HG02588 (cell line): ENCODE measurements around the gene SLC16A6.
"Not testable (repeated sequence)": the region's sequence is repeated elsewhere in the genome, so short reads cannot be mapped to it uniquely, and the experiment has no call there.

Experiments used
- ATAC-seq: cut with Tn5 transposase; IDR thresholded peaks from one replicate; pipeline ENCODE4 v1.9.1; 2021; ENCODE audit warnings: mild to moderate bottlenecking, moderate library complexity; ENCODE audit not compliant: unreplicated experiment

Gene SLC16A6

GRCh38 chr17:68253426-68253825 lies 37.5 kb downstream of the SLC16A6 start:
- not testable (repeated sequence) for ATAC-seq

- no peak for ATAC-seq
These were observed 41.6 kb downstream of the SLC16A6 start for GRCh38 chr17:68249354-68249765.

GRCh38 chr17:68248891-68249290 lies 42.0 kb downstream of the SLC16A6 start:
- ATAC-seq, result no peak

GRCh38 chr17:68248199-68248825 lies 42.6 kb downstream of the SLC16A6 start:
- ATAC-seq, result peak; percentile 32

- peak; percentile 85 for ATAC-seq
These were observed 43.3 kb downstream of the SLC16A6 start, which contains the start of gene AMZ2 for GRCh38 chr17:68247445-68248198. AMZ2 (plus strand) TSS chr17:68248043; CDS start chr17:68250188, 2,145 bp downstream.

- ATAC-seq, result no peak
These were observed 44.5 kb downstream of the SLC16A6 start for GRCh38 chr17:68246271-68247028.

GRCh38 chr17:68239632-68240366 lies 51.1 kb downstream of the SLC16A6 start:
- no peak for ATAC-seq

GRCh38 chr17:68238871-68239253 lies 52.1 kb downstream of the SLC16A6 start:
- peak; percentile 32 for ATAC-seq

GRCh38 chr17:68238164-68238870 lies 52.6 kb downstream of the SLC16A6 start:
- no peak for ATAC-seq

GRCh38 chr17:68237369-68238163 lies 53.4 kb downstream of the SLC16A6 start:
- ATAC-seq, result peak; percentile 66

- ATAC-seq, result not testable (repeated sequence)
These were observed 55.6 kb downstream of the SLC16A6 start for GRCh38 chr17:68235336-68235791.

GRCh38 chr17:68234726-68235335 lies 56.1 kb downstream of the SLC16A6 start:
- peak; percentile 29 for ATAC-seq

- not testable (repeated sequence) for ATAC-seq
These were observed 58.2 kb downstream of the SLC16A6 start for GRCh38 chr17:68232741-68233140.

GRCh38 chr17:68231541-68231940 lies 59.4 kb downstream of the SLC16A6 start:
- ATAC-seq, result no peak

- not testable (repeated sequence) for ATAC-seq
These were observed 59.8 kb downstream of the SLC16A6 start for GRCh38 chr17:68231131-68231530.

GRCh38 chr17:68229619-68230018 lies 61.3 kb downstream of the SLC16A6 start:
- ATAC-seq, result no peak

GRCh38 chr17:68228817-68229570 lies 61.9 kb downstream of the SLC16A6 start:
- no peak for ATAC-seq

- not testable (repeated sequence) for ATAC-seq
These were observed 62.8 kb downstream of the SLC16A6 start for GRCh38 chr17:68228039-68228680.
